VCaP (cell line): ENCODE results near the gene TMPRSS2.

ENCODE experiments used
- H3K27ac ChIP-seq: fragments of 450-650 bp; 2 replicates; pipeline ENCODE4 v1.5.1; 2017
- TF ChIP-seq, protein P1 (sequence below): fragments of 450-650 bp; conservative IDR thresholded peaks from 2 replicates; pipeline ENCODE4 v1.5.1; 2017; ENCODE audit warnings: mild to moderate bottlenecking, moderate library complexity

The TMPRSS2 gene

DNA sequence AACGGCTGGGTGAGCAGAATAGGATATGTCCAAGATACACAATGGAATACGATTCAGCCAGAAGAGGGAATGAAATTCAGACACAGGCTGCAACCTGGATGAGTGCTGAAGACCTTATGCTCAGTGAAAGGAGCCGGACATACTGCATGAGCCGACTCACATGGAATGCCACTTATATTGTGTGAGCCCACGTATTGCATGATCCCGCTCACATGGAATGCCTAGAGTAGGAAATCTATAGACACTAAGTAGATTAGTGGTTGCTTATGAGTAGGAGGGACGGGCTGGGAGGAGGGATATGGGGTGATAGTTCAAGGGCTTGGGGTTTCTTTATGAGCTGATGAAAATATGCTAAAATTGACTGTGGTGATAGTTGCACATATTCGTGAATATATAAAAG is 26.8 kb downstream of the TMPRSS2 start:
- peak overlapping the region; percentile 100 for H3K27ac ChIP-seq
- TF ChIP-seq, protein P1, sequence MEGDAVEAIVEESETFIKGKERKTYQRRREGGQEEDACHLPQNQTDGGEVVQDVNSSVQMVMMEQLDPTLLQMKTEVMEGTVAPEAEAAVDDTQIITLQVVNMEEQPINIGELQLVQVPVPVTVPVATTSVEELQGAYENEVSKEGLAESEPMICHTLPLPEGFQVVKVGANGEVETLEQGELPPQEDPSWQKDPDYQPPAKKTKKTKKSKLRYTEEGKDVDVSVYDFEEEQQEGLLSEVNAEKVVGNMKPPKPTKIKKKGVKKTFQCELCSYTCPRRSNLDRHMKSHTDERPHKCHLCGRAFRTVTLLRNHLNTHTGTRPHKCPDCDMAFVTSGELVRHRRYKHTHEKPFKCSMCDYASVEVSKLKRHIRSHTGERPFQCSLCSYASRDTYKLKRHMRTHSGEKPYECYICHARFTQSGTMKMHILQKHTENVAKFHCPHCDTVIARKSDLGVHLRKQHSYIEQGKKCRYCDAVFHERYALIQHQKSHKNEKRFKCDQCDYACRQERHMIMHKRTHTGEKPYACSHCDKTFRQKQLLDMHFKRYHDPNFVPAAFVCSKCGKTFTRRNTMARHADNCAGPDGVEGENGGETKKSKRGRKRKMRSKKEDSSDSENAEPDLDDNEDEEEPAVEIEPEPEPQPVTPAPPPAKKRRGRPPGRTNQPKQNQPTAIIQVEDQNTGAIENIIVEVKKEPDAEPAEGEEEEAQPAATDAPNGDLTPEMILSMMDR = no peak

DNA sequence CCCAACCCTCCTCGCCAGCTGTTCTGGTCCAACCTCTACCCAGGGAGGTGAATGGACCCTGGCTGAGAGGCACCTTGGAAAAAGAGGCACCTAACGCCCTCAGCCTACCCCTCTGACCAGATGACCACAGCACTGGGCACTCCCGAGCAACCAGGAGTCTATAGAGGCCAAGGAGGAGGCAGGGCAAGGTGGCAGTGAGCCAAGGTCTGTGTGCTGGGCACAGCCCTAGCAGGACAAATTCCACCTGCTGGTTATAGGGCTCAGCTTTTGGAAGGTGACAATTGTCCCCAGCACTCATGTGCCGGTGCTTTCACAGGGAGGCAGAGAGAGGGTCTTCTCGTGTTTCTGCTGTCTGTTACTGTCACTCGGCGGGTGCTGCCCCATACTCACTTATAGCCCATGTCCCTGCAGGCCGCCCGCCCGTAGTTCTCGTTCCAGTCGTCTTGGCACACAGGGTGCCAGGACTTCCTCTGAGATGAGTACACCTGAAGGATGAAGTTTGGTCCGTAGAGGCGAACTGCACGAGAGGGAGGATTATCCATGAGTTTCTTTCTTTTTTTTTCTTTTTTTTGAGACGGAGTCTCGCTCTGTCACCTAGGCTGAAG is 27.8 kb downstream of the TMPRSS2 start:
- H3K27ac ChIP-seq = peak overlapping the region; percentile 100
- TF ChIP-seq, protein P1 = no peak

DNA sequence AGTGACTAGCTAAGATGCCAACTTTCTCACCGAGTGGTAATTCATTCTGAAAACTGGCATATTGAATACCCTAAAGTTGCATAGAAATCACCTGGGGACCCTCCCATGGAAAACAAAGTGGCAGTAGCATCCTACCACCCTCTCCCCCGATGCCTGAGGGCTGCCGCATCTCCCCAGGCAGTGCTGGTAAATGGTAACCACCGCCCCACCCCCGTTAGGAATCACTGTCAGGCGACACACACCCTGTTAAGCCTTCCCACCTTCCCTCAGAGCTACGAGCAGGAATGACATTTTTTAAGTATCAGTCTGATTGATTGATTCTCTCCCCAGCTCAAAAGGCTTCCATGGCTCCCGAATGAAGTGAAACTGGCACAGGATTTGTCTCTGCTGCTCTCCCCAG is 28.3 kb downstream of the TMPRSS2 start:
- H3K27ac ChIP-seq = peak overlapping the region; percentile 100
- TF ChIP-seq, protein P1 = no peak

DNA sequence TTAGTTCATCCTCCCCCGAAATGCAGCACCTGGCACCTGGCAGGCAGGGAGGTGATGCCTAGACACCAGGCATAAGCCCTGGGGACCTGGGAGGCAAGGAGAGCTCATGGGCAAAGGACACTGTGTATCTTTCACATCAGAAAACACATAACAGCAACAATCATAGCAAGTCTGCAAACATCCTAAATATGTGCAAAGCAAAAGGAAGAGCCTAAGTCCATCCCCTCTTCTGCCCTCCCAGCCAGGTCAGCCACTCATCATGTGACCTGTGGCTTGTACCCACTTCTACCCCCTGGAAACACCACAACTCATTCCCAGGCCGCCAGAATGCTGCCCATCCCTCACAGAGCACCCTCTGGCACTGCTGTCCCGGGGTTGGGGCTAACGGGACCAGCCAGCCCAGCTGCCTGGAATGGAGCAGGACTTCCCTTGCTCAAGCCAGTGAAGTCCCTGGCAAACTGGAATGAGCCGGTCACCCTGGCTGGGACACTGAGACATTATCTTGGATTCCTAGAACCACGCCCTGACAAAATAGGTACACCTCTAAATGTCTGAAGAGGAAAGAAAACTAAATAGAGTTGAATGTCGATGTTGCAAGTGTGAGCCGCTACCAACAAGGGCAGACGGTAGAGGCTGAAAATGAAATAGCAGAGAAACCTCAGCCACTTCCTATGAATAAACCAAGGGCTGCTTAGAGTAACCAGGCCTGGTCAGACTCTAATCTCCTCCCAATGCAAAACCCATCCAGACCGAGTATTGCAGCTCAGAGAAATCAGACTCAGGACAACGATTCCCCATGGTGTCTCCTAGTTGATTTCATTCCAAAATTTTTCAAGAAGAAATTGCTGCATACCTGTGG is 29.4 kb downstream of the TMPRSS2 start:
- TF ChIP-seq, protein P1 = no peak
- H3K27ac ChIP-seq = peak overlapping the region; percentile 100

DNA sequence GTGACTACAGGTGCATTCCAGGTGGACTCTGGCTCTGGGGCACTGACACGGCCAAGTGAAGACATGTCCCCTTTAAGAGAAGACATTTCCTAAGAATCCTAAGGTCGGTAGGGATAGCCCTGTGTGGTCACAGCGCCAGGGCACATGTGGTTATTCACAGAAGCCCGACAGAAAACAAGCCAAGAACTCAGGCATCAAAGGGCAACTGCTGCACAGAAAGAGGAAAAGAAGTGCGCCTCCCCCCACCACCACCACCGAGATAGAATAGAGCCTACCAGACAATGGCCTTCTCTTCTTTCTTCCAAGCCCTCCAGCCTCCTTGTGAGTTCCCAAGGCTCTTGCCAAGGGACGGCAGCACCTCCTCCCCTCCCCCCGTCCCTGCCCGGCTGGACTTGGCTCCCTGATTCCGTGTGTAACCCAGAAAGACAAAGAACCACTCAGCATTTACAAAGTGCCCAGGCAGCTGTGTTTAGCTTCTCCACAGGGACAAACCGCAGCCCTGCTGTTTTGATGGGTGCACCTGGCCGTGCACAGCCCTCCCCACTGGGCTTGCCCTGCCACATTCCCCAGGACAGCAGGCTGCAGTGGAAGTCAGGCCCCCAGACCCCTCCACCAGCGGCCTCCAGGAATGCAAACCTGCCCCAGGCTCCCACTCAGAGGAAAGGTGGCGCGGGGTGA is 30.2 kb downstream of the TMPRSS2 start:
- H3K27ac ChIP-seq = peak overlapping the region; percentile 100
- TF ChIP-seq, protein P1 = no peak

DNA sequence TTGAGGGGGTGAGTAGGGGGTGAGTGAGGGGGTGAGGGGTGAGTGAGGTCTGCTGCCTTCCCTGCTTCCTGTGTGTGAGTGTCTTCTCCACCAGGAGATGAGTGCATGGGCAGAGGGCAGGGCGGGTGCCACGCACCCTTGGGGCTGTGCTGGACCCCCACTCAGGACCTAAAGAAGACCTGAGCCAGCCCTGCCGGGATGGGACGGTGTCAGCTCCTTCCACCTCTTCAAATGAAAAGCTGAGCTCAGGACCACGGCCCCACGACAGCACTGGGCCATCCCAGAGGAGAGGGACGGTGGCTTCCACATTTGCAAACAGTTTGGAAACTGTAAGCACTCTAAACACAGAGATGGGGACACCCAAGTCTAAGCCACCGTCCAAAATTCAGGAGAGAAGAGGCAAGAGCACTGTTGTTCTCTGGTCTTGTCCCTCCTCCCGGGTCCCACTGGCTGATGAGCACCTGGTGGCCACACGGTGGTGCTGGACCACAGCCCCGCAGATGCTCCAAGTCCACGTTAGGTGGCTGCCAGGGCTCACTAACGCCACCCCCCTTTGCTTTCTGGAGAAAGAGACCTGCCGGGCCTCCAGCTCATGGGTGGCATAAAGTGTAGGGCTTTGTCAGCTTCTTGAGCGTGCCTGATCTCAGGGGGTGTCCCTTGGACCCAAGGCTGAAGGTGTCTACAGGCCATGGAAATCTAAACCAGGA is 32.1 kb downstream of the TMPRSS2 start:
- peak overlapping the region; percentile 19; the same call in 1 of the 2 replicates for H3K27ac ChIP-seq
- TF ChIP-seq, protein P1 = no peak
